HG03108 (cell line): ENCODE results near the gene CTAG1B.
"Not testable (repeated sequence)": the region's sequence is repeated elsewhere in the genome, so short reads cannot be mapped to it uniquely, and the experiment has no call there.

Experiments
- ATAC-seq: cut with Tn5 transposase; IDR thresholded peaks from one replicate; pipeline ENCODE4 v1.9.1; 2021; ENCODE audit warnings: moderate library complexity; ENCODE audit not compliant: unreplicated experiment

The CTAG1B gene

GRCh38 chrX:154619182-154619581 is at the start of gene CTAG1B:
Gene CTAG1B, minus strand, starts transcription at chrX:154619282. Its CDS starts 64 bp downstream, at chrX:154619218.
- ATAC-seq, result not testable (repeated sequence)

GRCh38 chrX:154661899-154662298 is 42.8 kb upstream of the CTAG1B start:
- no peak for ATAC-seq

GRCh38 chrX:154661170-154661569 is 42.1 kb upstream of the CTAG1B start:
- no peak for ATAC-seq

GRCh38 chrX:154660541-154660940 is 41.5 kb upstream of the CTAG1B start:
- no peak for ATAC-seq

GRCh38 chrX:154658957-154659356 is 39.9 kb upstream of the CTAG1B start:
- no peak for ATAC-seq

- ATAC-seq, result no peak
Measured at GRCh38 chrX:154658187-154658586, 39.1 kb upstream of the CTAG1B start.

- no peak for ATAC-seq
Measured at GRCh38 chrX:154657226-154657805, 38.2 kb upstream of the CTAG1B start.

GRCh38 chrX:154655786-154656185 is 36.7 kb upstream of the CTAG1B start:
- ATAC-seq, result no peak

- no peak for ATAC-seq
Measured at GRCh38 chrX:154655346-154655745, 36.3 kb upstream of the CTAG1B start.

- ATAC-seq, result no peak
Measured at GRCh38 chrX:154654925-154655324, 35.8 kb upstream of the CTAG1B start.

GRCh38 chrX:154654372-154654771 is 35.3 kb upstream of the CTAG1B start:
- ATAC-seq, result no peak

- ATAC-seq, result not testable (repeated sequence)
Measured at GRCh38 chrX:154653413-154653812, 34.3 kb upstream of the CTAG1B start, which contains the start of gene CTAG2. Gene CTAG2, minus strand, starts transcription at chrX:154653579. Its CDS starts 64 bp downstream, at chrX:154653515.

- ATAC-seq, result no peak
Measured at GRCh38 chrX:154653048-154653401, 33.9 kb upstream of the CTAG1B start.

GRCh38 chrX:154652311-154653047 is 33.4 kb upstream of the CTAG1B start:
- no peak for ATAC-seq

- ATAC-seq, result no peak
Measured at GRCh38 chrX:154650221-154650510, 31.1 kb upstream of the CTAG1B start.

GRCh38 chrX:154649503-154650220 is 30.6 kb upstream of the CTAG1B start:
- no peak for ATAC-seq

GRCh38 chrX:154648931-154649330 is 29.8 kb upstream of the CTAG1B start:
- no peak for ATAC-seq

- not testable (repeated sequence) for ATAC-seq
Measured at GRCh38 chrX:154645745-154646378, 26.8 kb upstream of the CTAG1B start.

- not testable (repeated sequence) for ATAC-seq
Measured at GRCh38 chrX:154643708-154644107, 24.6 kb upstream of the CTAG1B start.

- ATAC-seq, result not testable (repeated sequence)
Measured at GRCh38 chrX:154641740-154642139, 22.7 kb upstream of the CTAG1B start.

- not testable (repeated sequence) for ATAC-seq
Measured at GRCh38 chrX:154633661-154634060, 14.6 kb upstream of the CTAG1B start.

GRCh38 chrX:154630949-154631348 is 11.9 kb upstream of the CTAG1B start:
- not testable (repeated sequence) for ATAC-seq
